Medulla oblongata (tissue), 1 donor: ENCODE data around the gene S100A12.
"Not testable (repeated sequence)": the region's sequence is repeated elsewhere in the genome, so short reads cannot be mapped to it uniquely, and the experiment has no call there.

Experiments used
- DNase-seq: peaks from one replicate; pipeline ENCODE4 v3.0.0-alpha.2; 2015; ENCODE audit errors: extremely low spot score

The S100A12 gene

GRCh38 chr1:153375511-153375910, at the start of gene S100A12:
TSS of gene S100A12 (minus strand) at chr1:153375621. CDS start at chr1:153374592, 1,029 bp downstream.
- no peak for DNase-seq

DNA sequence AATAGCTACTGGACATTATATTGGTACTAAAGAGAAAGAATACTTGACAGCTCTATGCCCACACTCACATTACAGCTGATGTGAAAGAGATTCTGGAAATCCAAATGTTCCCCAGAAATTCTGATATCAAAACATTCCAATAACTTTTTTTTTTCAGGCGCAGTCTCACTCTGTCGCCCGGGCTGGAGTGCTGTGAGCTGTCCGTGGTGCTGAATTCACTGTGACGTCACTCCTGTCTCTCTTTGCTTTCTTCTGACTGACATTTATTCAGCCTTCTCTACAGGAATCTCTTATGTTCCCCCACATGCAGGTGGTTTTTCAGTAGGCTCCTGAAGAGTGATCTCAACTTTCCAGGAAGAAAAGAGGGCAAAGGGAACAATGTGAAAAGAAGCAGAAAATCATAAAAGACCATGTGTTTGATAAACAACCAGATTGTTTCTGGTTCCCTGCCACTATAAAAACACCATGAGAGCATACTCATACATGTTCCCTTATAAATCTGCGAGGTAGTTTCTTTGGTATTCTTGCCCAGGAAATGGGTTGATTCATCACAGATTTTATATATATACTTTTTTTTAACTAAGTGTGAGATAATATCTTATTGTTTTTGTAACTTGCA, 47.1 kb upstream of the S100A12 start:
- peak; percentile 64 for DNase-seq

GRCh38 chr1:153420306-153420705, 44.9 kb upstream of the S100A12 start:
- DNase-seq, result no peak

DNA sequence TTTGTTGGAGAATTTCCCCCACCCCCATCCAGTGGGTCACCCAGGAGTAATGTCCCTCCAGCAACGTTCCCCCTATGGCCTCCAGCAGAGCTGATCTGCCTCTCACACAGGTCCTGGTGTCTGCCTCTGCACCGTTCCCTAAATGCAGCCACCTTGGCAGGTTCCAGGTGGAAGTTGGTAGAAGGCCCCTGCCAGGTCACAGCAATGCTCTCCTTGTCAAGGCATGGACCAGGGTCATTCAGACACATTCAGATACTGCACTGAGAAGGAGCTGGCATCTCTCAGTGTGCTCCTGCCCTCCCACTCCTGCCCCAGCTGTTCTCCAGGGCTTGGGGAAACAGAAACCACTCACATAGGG, 44.0 kb upstream of the S100A12 start:
- DNase-seq, result not testable (repeated sequence)

GRCh38 chr1:153418758-153419435, 43.5 kb upstream of the S100A12 start:
- DNase-seq, result not testable (repeated sequence)

- no peak for DNase-seq
Measured at GRCh38 chr1:153417136-153417888, 41.9 kb upstream of the S100A12 start.

- DNase-seq, result no peak
Measured at GRCh38 chr1:153415850-153416570, 40.6 kb upstream of the S100A12 start, which contains the start of gene S100A7A. TSS of gene S100A7A (plus strand) at chr1:153416520. CDS start at chr1:153418083, 1,563 bp downstream.

- not testable (repeated sequence) for DNase-seq
Measured at GRCh38 chr1:153413961-153414360, 38.5 kb upstream of the S100A12 start.

DNA sequence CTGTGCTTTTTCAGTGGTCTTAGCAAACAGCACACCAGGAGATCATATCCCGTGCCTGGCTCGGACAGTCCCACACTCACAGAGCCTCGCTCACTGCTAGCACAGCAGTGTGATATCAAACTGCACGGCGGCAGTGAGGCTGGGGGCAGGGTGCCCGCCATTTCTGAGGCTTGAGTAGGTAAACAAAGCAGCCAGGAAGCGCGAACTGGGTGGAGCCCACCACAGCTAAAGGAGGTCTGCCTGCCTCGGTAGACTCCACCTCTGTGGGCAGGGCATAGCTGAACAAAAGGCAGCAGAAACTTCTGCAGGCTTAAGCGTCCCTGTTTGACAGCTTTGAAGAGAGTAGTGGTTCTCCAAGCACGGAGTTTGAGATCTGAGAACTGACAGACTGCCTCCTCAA, 31.9 kb upstream of the S100A12 start:
- not testable (repeated sequence) for DNase-seq

DNA sequence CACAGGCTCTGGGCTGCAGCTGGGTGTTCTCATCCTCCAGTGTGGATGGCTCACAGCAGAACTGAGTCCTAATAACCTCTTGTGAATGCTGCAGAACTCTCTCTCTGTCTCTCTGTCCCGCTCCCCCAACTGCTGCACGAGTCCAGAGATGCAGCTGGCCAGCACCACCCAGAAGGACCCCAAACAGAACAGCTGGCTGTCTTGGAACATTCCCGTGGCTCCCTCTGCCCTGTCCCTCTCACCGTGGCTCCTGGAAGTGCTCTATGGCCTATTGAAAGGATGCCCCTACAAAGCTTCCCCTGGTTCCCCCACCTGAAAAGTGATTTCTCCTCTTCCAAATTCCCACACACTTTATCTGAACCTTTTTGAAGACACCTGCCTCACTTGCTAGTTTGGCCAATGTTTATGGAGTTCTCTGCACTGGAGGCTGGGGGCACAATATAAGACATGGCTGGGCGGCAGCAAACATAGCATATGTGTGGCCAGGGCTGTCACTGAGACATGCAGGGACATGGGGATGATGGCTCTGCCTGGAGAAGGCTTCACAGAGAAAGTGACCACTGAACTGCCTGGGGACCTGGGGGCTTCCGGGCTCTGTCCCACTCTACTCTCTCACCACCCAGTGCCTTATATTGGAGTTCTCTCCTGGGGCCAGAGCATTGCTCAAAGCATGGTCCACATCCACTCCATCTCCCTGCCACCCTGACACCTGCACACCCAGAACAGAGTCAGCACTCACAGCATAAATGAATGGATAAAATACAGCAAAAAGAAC, 30.6 kb upstream of the S100A12 start:
- DNase-seq, result not testable (repeated sequence)

- peak; percentile 3 for DNase-seq
Measured at GRCh38 chr1:153404768-153405167, 29.3 kb upstream of the S100A12 start.

- DNase-seq, result no peak
Measured at GRCh38 chr1:153404086-153404635, 28.7 kb upstream of the S100A12 start.

GRCh38 chr1:153403421-153404085, 28.1 kb upstream of the S100A12 start:
- no peak for DNase-seq

GRCh38 chr1:153402226-153402625, 26.8 kb upstream of the S100A12 start:
- DNase-seq, result no peak

DNA sequence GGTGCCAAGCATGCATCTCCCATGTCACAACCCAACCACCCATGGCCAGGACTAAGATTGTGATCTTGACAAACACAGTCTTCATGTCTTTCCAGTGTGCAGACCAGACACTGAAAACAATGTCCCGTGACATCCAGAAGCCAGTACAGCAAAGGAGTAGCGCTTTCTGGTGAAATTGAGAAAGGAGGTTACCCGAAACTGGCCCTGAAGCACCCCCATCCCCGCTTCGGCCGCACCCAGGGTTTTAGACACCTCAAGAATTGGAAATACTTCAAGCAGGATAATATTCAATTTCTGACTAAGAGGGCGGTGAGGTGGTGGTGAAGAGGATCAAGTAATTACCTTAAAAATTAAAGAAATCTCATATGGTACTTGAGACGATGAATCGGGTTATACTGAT, 26.0 kb upstream of the S100A12 start:
- DNase-seq, result no peak

GRCh38 chr1:153400244-153400643, 24.8 kb upstream of the S100A12 start:
- no peak for DNase-seq

DNA sequence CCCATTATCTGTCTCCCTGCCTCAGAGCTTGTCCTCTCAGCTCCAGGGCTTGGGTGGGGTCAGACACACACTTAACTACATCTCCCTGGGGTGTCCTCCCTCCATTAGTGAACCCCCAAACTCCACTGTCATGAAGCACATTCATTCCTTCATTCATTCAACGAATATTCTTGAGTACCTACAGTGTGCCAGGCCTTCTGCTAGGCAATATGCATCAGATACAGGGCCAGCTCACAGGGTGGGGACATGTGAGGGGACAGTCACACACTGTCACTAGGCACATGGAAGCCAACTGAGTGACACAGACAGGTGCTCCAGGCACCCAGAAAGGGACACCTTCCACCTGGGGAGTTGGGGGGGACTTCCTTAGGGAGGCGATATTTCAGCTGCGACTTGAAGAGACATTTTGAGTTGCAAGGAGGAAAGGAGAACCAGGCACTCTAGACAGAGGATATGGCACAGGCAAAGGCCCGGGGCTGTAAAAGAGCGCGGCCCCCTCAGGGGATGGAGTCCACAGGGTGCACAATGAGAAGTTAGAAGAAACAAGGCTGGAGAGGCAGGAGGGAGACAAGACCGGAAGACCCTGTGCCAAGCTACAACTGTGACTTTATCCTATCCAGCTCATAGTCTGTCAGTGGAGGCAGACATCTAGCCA, 24.1 kb upstream of the S100A12 start:
- DNase-seq, result no peak

DNA sequence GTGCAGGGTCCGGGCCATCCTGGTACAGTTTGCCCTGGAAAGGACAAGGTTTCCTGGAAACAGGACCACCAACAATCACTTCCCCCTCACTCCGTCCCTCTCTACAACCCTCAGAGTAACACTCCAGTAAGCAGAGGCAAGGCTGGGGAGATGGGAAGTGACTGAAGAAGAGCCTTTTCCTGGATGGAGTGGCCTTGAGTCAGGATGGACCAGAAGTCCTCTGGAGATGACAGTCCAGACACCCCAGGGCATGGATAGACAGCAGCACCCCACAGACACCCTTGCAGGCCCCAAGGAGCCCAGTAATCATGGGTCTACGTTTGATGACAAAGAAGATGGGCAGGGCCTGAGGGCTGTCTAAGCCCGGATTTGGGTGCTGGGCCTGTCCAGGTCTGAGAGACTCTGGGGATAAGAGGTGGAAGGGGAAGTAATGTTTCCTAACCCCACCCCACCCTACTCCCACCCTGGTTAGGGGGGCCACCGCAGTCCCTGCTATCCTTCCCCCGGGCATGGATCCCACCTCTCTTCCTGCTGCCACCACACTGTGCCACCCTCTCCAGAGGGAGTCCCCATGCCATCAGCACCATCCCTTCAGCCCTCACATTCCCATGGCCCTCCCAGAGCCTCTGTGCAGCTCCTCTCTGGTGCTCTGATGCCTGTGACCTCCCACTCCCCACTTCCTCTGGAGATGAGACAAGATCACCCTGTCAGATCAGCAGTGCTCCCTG, 22.7 kb upstream of the S100A12 start:
- DNase-seq, result no peak
